SK-N-SH (cell line): ENCODE measurements around the gene IL4R. TPM values are rescaled to one million over a fixed set of nuclear protein-coding genes. Genes with fewer than 3 reads are reported as not detected.

ENCODE experiments used
- CTCF ChIA-PET: fragments of 300-600, 350-600 bp; formaldehyde crosslinking; extraction: SDS; loops from one replicate; lab custom pipeline; 2021; lab: Yijun Ruan, JAX
- POLR2A ChIA-PET: fragments of 350-600 bp; sonication (Branson Sonifier 250); formaldehyde crosslinking; extraction: SDS; loops from one replicate; lab custom pipeline; 2020; ENCODE audit warnings: antibody characterized with exemption, inconsistent platforms; lab: Yijun Ruan, JAX
- DNase-seq: peaks from one replicate; pipeline ENCODE4 v3.0.0; 2012
- H2AFZ ChIP-seq: fragments of 200-600 bp; sonication (generic); 2 replicates; pipeline ENCODE4 v1.8.1; 2016; ENCODE audit warnings: antibody characterized with exemption, mild to moderate bottlenecking, low read depth
- H3F3A ChIP-seq: fragments of 200-600 bp; sonication (generic); replicated peaks from 2 replicates; pipeline ENCODE3; 2016; ENCODE audit warnings: antibody characterized with exemption, mild to moderate bottlenecking; ENCODE audit not compliant: insufficient read depth
- H3K27ac ChIP-seq, 2 experiments: fragments of 200-500 bp in 1 of 2; fragments of 200-600 bp in 1 of 2; sonication (Bioruptor generic) in 1 of 2; sonication (generic), shearing (Covaris generic) in 1 of 2; 2 replicates each; pipeline versions ENCODE4 v1.5.1 to v1.6.1; 2014 to 2016; ENCODE audit warnings: low read depth in 2 of 2, inconsistent platforms in 1 of 2, low read length in 1 of 2, mild to moderate bottlenecking in 1 of 2, mixed read lengths in 1 of 2
- H3K27me3 ChIP-seq: fragments of 200-600 bp; sonication (generic), shearing (Covaris generic); 2 replicates; pipeline ENCODE4 v1.6.1; 2016; ENCODE audit warnings: mixed run types; ENCODE audit not compliant: insufficient read depth
- H3K36me3 ChIP-seq, 2 experiments: fragments of 200-500 bp in 1 of 2; fragments of 200-600 bp in 1 of 2; sonication (Bioruptor generic) in 1 of 2; sonication (generic) in 1 of 2; replicated peaks in 1 of 2; 2 replicates each; pipeline versions ENCODE3 to v1.5.1; 2014 to 2016; ENCODE audit warnings: low read length in 1 of 2, mild to moderate bottlenecking in 1 of 2; ENCODE audit not compliant: insufficient read depth in 2 of 2, control insufficient read depth in 1 of 2
- H3K4me1 ChIP-seq, 2 experiments: fragments of 200-500 bp in 1 of 2; fragments of 200-600 bp in 1 of 2; sonication (Bioruptor generic) in 1 of 2; sonication (generic), shearing (Covaris generic) in 1 of 2; 2 replicates each; pipeline versions ENCODE4 v1.5.1 to v1.6.1; 2014 to 2016; ENCODE audit warnings: low read depth in 1 of 2, low read length in 1 of 2, mixed run types in 1 of 2; ENCODE audit not compliant: insufficient read depth in 2 of 2, control insufficient read depth in 1 of 2
- H3K4me2 ChIP-seq: fragments of 200-600 bp; sonication (generic), shearing (Covaris generic); 2 replicates; pipeline ENCODE4 v1.6.1; 2017; ENCODE audit warnings: mixed run types
- H3K4me3 ChIP-seq, 2 experiments: fragments of 200-500 bp in 1 of 2; fragments of 200-600 bp in 1 of 2; sonication (Bioruptor generic) in 1 of 2; sonication (generic), shearing (Covaris generic) in 1 of 2; 2 replicates each; pipeline versions ENCODE4 v1.5.1 to v1.8.1; 2014 to 2016; ENCODE audit warnings: low read depth in 2 of 2, inconsistent platforms in 1 of 2, low read length in 1 of 2, mild to moderate bottlenecking in 1 of 2, mixed read lengths in 1 of 2, moderate library complexity in 1 of 2
- H3K79me2 ChIP-seq: fragments of 200-600 bp; sonication (generic); 2 replicates; pipeline ENCODE4 v1.8.1; 2017; ENCODE audit warnings: mild to moderate bottlenecking; ENCODE audit not compliant: insufficient read depth
- H3K9ac ChIP-seq: fragments of 200-600 bp; sonication (generic); 2 replicates; pipeline ENCODE4 v1.6.1; 2017; ENCODE audit warnings: mixed run types
- H3K9me2 ChIP-seq: fragments of 200-600 bp; sonication (generic); 2 replicates; pipeline ENCODE4 v1.6.1; 2017; ENCODE audit warnings: mixed run types
- H3K9me3 ChIP-seq: fragments of 200-600 bp; sonication (generic); 2 replicates; pipeline ENCODE4 v1.6.1; 2017; ENCODE audit warnings: mixed run types, mild to moderate bottlenecking, moderate library complexity
- H4K20me1 ChIP-seq: fragments of 200-600 bp; sonication (generic); 2 replicates; pipeline ENCODE4 v1.6.1; 2017; ENCODE audit warnings: mild to moderate bottlenecking, mixed run types; ENCODE audit not compliant: insufficient read depth
- CHD2 ChIP-seq: fragments of 150-350 bp; IDR thresholded peaks from 2 replicates; pipeline ENCODE4 v1.6.1; 2018; ENCODE audit warnings: low read length; ENCODE audit not compliant: partially characterized antibody
- EZH2phosphoT487 ChIP-seq: fragments of 200-600 bp; sonication (generic); IDR thresholded peaks from 2 replicates; pipeline ENCODE4 v1.6.1; 2017; ENCODE audit warnings: low read depth, mixed run types, mild to moderate bottlenecking, antibody characterized with exemption, moderate library complexity, borderline replicate concordance
- GABPA ChIP-seq: IDR thresholded peaks from 2 replicates; pipeline ENCODE4 v1.4.0; 2012; ENCODE audit warnings: low read depth, mild to moderate bottlenecking
- GATA2 ChIP-seq: sonication (generic); formaldehyde crosslinking; IDR thresholded peaks from 2 replicates; pipeline ENCODE4 v1.5.0; 2020; ENCODE audit warnings: mild to moderate bottlenecking, missing genetic modification reagents
- IRF3 ChIP-seq: fragments of 150-350 bp; IDR thresholded peaks from 2 replicates; pipeline ENCODE4 v1.6.1; 2016; ENCODE audit warnings: mild to moderate bottlenecking, low read depth, low read length
- MEF2A ChIP-seq: IDR thresholded peaks from 2 replicates; pipeline ENCODE4 v1.4.0; 2012; ENCODE audit warnings: low read depth, borderline replicate concordance
- PBX3 ChIP-seq: IDR thresholded peaks from 2 replicates; pipeline ENCODE4; 2012
- RCOR1 ChIP-seq: fragments of 150-350 bp; IDR thresholded peaks from 2 replicates; pipeline ENCODE4 v1.6.1; 2017; ENCODE audit warnings: antibody characterized with exemption, low read length
- RFX5 ChIP-seq: IDR thresholded peaks from 2 replicates; pipeline ENCODE4 v1.6.1; 2012; ENCODE audit warnings: mild to moderate bottlenecking, improper control_type of control experiment, low read length
- TAF1 ChIP-seq: IDR thresholded peaks from 2 replicates; pipeline ENCODE4 v1.6.1; 2012; ENCODE audit warnings: low read depth, mild to moderate bottlenecking, low read length, moderate library complexity, borderline replicate concordance
- TEAD4 ChIP-seq: IDR thresholded peaks from 2 replicates; pipeline ENCODE4 v1.4.0; 2012; ENCODE audit warnings: mild to moderate bottlenecking, borderline replicate concordance; ENCODE audit not compliant: insufficient read depth
- WGBS: methylation state at CpG from one replicate; pipeline ENCODE4 v1.1.6; 2017; ENCODE audit warnings: low lambda C conversion rate; 5-methylcytosine and 5-hydroxymethylcytosine counted together
- polyA plus RNA-seq, 3 experiments: library from polyadenylated mRNA; depleted of rRNA; stranded (reverse); fragments of >200 nt; gene quantifications; 2 replicates each; pipeline ENCODE4 v1.2.3, GENCODE V29; 2012
- TF ChIP-seq, protein P1 (sequence below): IDR thresholded peaks from 2 replicates; pipeline ENCODE4 v1.4.0; 2012; ENCODE audit warnings: low read depth, borderline replicate concordance

Gene IL4R
- polyA plus RNA-seq, 1 of the 3 experiments (the other 2 are of a cell fraction) = 16.1 TPM

- no peaks in the 10 kb centered on the region for H3K9me2 ChIP-seq
- CTCF ChIA-PET = interaction anchor here (2.1 to 5.4 kb wide), 2 partner anchors 129 to 130 kb away, joined by 8 to 104 read pairs; no protein-coding TSS in a partner anchor
- H3K36me3 ChIP-seq = peaks cover 0 to under 1% of the 10 kb centered on the region in 2 experiments
Measured at GRCh38 chr16:27364493-27365141, 50.8 kb downstream of the IL4R start.

More at GRCh38 chr16:27364493-27365141, 50.8 kb downstream of the IL4R start:
- POLR2A ChIA-PET = no interaction called here
- no peak overlapping the region for H2AFZ ChIP-seq
- peak overlapping the region in 1 of 2 experiments; percentile 21; a peak in 1 of 4 replicates for H3K27ac ChIP-seq
- no peak overlapping the region for H3K9ac ChIP-seq
- no peaks in the 10 kb centered on the region for H4K20me1 ChIP-seq
- peaks cover 4% of the 10 kb centered on the region for H3F3A ChIP-seq
- TF ChIP-seq TAF1 (no peak), PBX3 (no peak), GATA2 (CRISPR knock-in tag) (no peak), IRF3 (no peak), CHD2 (no peak), RFX5 (no peak), RCOR1 (no peak), GABPA (no peak), EZH2phosphoT487 (no peak), TEAD4 (no peak), MEF2A (no peak)
- TF ChIP-seq, protein P1, sequence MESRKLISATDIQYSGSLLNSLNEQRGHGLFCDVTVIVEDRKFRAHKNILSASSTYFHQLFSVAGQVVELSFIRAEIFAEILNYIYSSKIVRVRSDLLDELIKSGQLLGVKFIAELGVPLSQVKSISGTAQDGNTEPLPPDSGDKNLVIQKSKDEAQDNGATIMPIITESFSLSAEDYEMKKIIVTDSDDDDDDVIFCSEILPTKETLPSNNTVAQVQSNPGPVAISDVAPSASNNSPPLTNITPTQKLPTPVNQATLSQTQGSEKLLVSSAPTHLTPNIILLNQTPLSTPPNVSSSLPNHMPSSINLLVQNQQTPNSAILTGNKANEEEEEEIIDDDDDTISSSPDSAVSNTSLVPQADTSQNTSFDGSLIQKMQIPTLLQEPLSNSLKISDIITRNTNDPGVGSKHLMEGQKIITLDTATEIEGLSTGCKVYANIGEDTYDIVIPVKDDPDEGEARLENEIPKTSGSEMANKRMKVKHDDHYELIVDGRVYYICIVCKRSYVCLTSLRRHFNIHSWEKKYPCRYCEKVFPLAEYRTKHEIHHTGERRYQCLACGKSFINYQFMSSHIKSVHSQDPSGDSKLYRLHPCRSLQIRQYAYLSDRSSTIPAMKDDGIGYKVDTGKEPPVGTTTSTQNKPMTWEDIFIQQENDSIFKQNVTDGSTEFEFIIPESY = no peak
- no peak overlapping the region for H3K4me2 ChIP-seq
- no peaks in the 10 kb centered on the region; a peak in 1 of 4 replicates for H3K4me1 ChIP-seq
- H3K4me3 ChIP-seq = no peak overlapping the region
- H3K27me3 ChIP-seq = no peaks in the 10 kb centered on the region
- no peaks in the 10 kb centered on the region for H3K9me3 ChIP-seq
- H3K79me2 ChIP-seq = no peaks in the 10 kb centered on the region
- no peak for DNase-seq
- WGBS = 58% methylated on average over 4 of the region's 6 CpGs
